HEK293 (cell line): ENCODE data around the gene IQCH.

Experiments
- ZNF501 ChIP-seq: fragments of 450-650 bp; formaldehyde crosslinking; IDR thresholded peaks from 2 replicates; pipeline ENCODE4 v1.5.1; 2016; ENCODE audit warnings: missing biosample characterization, missing genetic modification characterization
- ZNF596 ChIP-seq: fragments of 450-650 bp; IDR thresholded peaks from 2 replicates; pipeline ENCODE4 v1.5.0; 2018; ENCODE audit warnings: missing biosample characterization, mild to moderate bottlenecking, missing genetic modification characterization, moderate library complexity
- ZNF654 ChIP-seq: fragments of 450-650 bp; formaldehyde crosslinking; IDR thresholded peaks from 2 replicates; pipeline ENCODE4 v1.5.1; 2016; ENCODE audit warnings: low read depth, missing biosample characterization, missing genetic modification characterization
- ZNF837 ChIP-seq: fragments of 450-650 bp; formaldehyde crosslinking; IDR thresholded peaks from 2 replicates; pipeline ENCODE4 v1.5.1; 2016; ENCODE audit warnings: missing biosample characterization, missing genetic modification characterization
- TF ChIP-seq, protein P1 (sequence below): fragments of 450-650 bp; formaldehyde crosslinking; IDR thresholded peaks from 2 replicates; pipeline ENCODE4 v1.5.1; 2016; ENCODE audit warnings: missing biosample characterization, missing genetic modification characterization
- TF ChIP-seq, protein P2 (sequence below): fragments of 450-650 bp; formaldehyde crosslinking; IDR thresholded peaks from 2 replicates; pipeline ENCODE4 v1.5.1; 2016; ENCODE audit warnings: missing biosample characterization, missing genetic modification characterization
- TF ChIP-seq, protein P3 (sequence below): fragments of 450-650 bp; formaldehyde crosslinking; IDR thresholded peaks from 2 replicates; pipeline ENCODE4 v1.5.1; 2016; ENCODE audit warnings: missing biosample characterization, missing genetic modification characterization, low read depth
- TF ChIP-seq, protein P4 (sequence below): fragments of 450-650 bp; formaldehyde crosslinking; IDR thresholded peaks from 2 replicates; pipeline ENCODE4 v1.5.1; 2016; ENCODE audit warnings: missing biosample characterization, missing genetic modification characterization

DNA sequence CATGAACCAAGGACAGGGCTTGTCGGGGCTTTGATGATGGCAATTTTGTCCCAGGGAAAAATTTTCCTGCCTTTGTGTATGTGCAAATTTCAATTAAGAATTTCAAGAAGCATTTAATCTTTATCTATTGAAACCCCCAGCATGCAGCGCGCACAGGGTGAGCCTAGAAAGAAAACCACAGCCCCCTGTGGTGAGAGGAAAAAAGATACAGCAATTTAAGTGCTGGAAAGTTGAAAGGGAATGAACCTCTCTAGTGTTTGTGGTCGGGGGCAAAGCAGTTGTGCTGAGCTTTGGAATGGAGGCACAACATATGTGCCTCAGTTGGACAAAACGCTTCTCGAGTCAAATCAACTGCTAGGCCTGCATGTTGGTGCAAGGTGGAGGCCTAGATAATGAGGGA is 154.6 kb downstream of the IQCH start:
- no peak for TF ChIP-seq ZNF837 (tag by site-specific recombination)
- TF ChIP-seq, protein P1, sequence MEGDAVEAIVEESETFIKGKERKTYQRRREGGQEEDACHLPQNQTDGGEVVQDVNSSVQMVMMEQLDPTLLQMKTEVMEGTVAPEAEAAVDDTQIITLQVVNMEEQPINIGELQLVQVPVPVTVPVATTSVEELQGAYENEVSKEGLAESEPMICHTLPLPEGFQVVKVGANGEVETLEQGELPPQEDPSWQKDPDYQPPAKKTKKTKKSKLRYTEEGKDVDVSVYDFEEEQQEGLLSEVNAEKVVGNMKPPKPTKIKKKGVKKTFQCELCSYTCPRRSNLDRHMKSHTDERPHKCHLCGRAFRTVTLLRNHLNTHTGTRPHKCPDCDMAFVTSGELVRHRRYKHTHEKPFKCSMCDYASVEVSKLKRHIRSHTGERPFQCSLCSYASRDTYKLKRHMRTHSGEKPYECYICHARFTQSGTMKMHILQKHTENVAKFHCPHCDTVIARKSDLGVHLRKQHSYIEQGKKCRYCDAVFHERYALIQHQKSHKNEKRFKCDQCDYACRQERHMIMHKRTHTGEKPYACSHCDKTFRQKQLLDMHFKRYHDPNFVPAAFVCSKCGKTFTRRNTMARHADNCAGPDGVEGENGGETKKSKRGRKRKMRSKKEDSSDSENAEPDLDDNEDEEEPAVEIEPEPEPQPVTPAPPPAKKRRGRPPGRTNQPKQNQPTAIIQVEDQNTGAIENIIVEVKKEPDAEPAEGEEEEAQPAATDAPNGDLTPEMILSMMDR (tag by site-specific recombination): no peak
- TF ChIP-seq, protein P2, sequence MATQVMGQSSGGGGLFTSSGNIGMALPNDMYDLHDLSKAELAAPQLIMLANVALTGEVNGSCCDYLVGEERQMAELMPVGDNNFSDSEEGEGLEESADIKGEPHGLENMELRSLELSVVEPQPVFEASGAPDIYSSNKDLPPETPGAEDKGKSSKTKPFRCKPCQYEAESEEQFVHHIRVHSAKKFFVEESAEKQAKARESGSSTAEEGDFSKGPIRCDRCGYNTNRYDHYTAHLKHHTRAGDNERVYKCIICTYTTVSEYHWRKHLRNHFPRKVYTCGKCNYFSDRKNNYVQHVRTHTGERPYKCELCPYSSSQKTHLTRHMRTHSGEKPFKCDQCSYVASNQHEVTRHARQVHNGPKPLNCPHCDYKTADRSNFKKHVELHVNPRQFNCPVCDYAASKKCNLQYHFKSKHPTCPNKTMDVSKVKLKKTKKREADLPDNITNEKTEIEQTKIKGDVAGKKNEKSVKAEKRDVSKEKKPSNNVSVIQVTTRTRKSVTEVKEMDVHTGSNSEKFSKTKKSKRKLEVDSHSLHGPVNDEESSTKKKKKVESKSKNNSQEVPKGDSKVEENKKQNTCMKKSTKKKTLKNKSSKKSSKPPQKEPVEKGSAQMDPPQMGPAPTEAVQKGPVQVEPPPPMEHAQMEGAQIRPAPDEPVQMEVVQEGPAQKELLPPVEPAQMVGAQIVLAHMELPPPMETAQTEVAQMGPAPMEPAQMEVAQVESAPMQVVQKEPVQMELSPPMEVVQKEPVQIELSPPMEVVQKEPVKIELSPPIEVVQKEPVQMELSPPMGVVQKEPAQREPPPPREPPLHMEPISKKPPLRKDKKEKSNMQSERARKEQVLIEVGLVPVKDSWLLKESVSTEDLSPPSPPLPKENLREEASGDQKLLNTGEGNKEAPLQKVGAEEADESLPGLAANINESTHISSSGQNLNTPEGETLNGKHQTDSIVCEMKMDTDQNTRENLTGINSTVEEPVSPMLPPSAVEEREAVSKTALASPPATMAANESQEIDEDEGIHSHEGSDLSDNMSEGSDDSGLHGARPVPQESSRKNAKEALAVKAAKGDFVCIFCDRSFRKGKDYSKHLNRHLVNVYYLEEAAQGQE (tag by site-specific recombination): no peak
- TF ChIP-seq ZNF654 (tag by site-specific recombination): no peak
- TF ChIP-seq, protein P3, sequence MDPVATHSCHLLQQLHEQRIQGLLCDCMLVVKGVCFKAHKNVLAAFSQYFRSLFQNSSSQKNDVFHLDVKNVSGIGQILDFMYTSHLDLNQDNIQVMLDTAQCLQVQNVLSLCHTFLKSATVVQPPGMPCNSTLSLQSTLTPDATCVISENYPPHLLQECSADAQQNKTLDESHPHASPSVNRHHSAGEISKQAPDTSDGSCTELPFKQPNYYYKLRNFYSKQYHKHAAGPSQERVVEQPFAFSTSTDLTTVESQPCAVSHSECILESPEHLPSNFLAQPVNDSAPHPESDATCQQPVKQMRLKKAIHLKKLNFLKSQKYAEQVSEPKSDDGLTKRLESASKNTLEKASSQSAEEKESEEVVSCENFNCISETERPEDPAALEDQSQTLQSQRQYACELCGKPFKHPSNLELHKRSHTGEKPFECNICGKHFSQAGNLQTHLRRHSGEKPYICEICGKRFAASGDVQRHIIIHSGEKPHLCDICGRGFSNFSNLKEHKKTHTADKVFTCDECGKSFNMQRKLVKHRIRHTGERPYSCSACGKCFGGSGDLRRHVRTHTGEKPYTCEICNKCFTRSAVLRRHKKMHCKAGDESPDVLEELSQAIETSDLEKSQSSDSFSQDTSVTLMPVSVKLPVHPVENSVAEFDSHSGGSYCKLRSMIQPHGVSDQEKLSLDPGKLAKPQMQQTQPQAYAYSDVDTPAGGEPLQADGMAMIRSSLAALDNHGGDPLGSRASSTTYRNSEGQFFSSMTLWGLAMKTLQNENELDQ: no peak
- TF ChIP-seq, protein P4, sequence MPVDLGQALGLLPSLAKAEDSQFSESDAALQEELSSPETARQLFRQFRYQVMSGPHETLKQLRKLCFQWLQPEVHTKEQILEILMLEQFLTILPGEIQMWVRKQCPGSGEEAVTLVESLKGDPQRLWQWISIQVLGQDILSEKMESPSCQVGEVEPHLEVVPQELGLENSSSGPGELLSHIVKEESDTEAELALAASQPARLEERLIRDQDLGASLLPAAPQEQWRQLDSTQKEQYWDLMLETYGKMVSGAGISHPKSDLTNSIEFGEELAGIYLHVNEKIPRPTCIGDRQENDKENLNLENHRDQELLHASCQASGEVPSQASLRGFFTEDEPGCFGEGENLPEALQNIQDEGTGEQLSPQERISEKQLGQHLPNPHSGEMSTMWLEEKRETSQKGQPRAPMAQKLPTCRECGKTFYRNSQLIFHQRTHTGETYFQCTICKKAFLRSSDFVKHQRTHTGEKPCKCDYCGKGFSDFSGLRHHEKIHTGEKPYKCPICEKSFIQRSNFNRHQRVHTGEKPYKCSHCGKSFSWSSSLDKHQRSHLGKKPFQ (tag by site-specific recombination): no peak
- no peak for TF ChIP-seq ZNF501 (tag by site-specific recombination)
- TF ChIP-seq ZNF596 (tag by site-specific recombination): no peak
